ENCODE measurements around the gene EPB41L2.

Gene EPB41L2

GRCh38 chr6:130903602-130904001 is 159.4 kb downstream of the EPB41L2 start:
- DNase-seq (ENCODE audit: low spot score): no peak
- no peak for TF ChIP-seq CTCF (IDR thresholded peaks at IDR 0.05; ENCODE audit: extremely low read depth, missing control alignments)

GRCh38 chr6:130903007-130903406 is 160.0 kb downstream of the EPB41L2 start:
- DNase-seq (ENCODE audit: low spot score): no peak
- TF ChIP-seq CTCF (IDR thresholded peaks at IDR 0.05; ENCODE audit: extremely low read depth, missing control alignments): no peak

GRCh38 chr6:130900913-130901312 is 162.1 kb downstream of the EPB41L2 start:
- no peak for DNase-seq (ENCODE audit: low spot score)
- TF ChIP-seq CTCF (IDR thresholded peaks at IDR 0.05; ENCODE audit: extremely low read depth, missing control alignments): no peak

- TF ChIP-seq CTCF (IDR thresholded peaks at IDR 0.05; ENCODE audit: extremely low read depth, missing control alignments): no peak
- DNase-seq (ENCODE audit: low spot score): no peak
Observed at GRCh38 chr6:130896249-130896648, 166.8 kb downstream of the EPB41L2 start.

- no peak for TF ChIP-seq CTCF (IDR thresholded peaks at IDR 0.05; ENCODE audit: extremely low read depth, missing control alignments)
- no peak for DNase-seq (ENCODE audit: low spot score)
Observed at GRCh38 chr6:130895516-130895915, 167.5 kb downstream of the EPB41L2 start.

- DNase-seq (ENCODE audit: low spot score): no peak
- no peak for TF ChIP-seq CTCF (IDR thresholded peaks at IDR 0.05; ENCODE audit: extremely low read depth, missing control alignments)
Observed at GRCh38 chr6:130893766-130894165, 169.3 kb downstream of the EPB41L2 start.

GRCh38 chr6:130893277-130893676 is 169.8 kb downstream of the EPB41L2 start:
- TF ChIP-seq CTCF (IDR thresholded peaks at IDR 0.05; ENCODE audit: extremely low read depth, missing control alignments): no peak
- no peak for DNase-seq (ENCODE audit: low spot score)

Data from GM20000 (cell line).